ENCODE data around the gene SEPTIN10.

GRCh38 chr2:109604597-109604996 lies 9.2 kb downstream of the SEPTIN10 start:
- TF ChIP-seq EZH2 (IDR thresholded peaks at IDR 0.05), result no peak
- TF ChIP-seq POLR2AphosphoS5 (IDR thresholded peaks at IDR 0.05; ENCODE audit: borderline replicate concordance, low read depth, low read length), result no peak
